GM19452 (cell line): ENCODE measurements around the gene AFAP1.
"Not testable (repeated sequence)": the region's sequence is repeated elsewhere in the genome, so short reads cannot be mapped to it uniquely, and the experiment has no call there.

Source experiments
- ATAC-seq: cut with Tn5 transposase; IDR thresholded peaks from one replicate; pipeline ENCODE4 v1.9.1; 2021; ENCODE audit not compliant: unreplicated experiment

The AFAP1 gene

GRCh38 chr4:7922466-7922865, 17.2 kb downstream of the AFAP1 start:
- no peak for ATAC-seq

- ATAC-seq = no peak
Observed at GRCh38 chr4:7918981-7919380, 20.7 kb downstream of the AFAP1 start.

- ATAC-seq = not testable (repeated sequence)
Observed at GRCh38 chr4:7918187-7918586, 21.5 kb downstream of the AFAP1 start.

GRCh38 chr4:7917669-7918068, 22.0 kb downstream of the AFAP1 start:
- no peak for ATAC-seq

GRCh38 chr4:7915875-7916242, 23.8 kb downstream of the AFAP1 start:
- no peak for ATAC-seq

- ATAC-seq = no peak
Observed at GRCh38 chr4:7912826-7913225, 26.8 kb downstream of the AFAP1 start.

- no peak for ATAC-seq
Observed at GRCh38 chr4:7910952-7911578, 28.6 kb downstream of the AFAP1 start.

- no peak for ATAC-seq
Observed at GRCh38 chr4:7910263-7910896, 29.3 kb downstream of the AFAP1 start.

- ATAC-seq = no peak
Observed at GRCh38 chr4:7909463-7910262, 30.0 kb downstream of the AFAP1 start.

- ATAC-seq = no peak
Observed at GRCh38 chr4:7908668-7909067, 31.0 kb downstream of the AFAP1 start.

GRCh38 chr4:7907142-7907541, 32.5 kb downstream of the AFAP1 start:
- no peak for ATAC-seq

- no peak for ATAC-seq
Observed at GRCh38 chr4:7906171-7906701, 33.4 kb downstream of the AFAP1 start.

GRCh38 chr4:7904952-7905915, 34.4 kb downstream of the AFAP1 start:
- ATAC-seq = no peak

GRCh38 chr4:7903791-7904516, 35.7 kb downstream of the AFAP1 start:
- ATAC-seq = no peak

GRCh38 chr4:7902826-7903225, 36.8 kb downstream of the AFAP1 start:
- no peak for ATAC-seq

- ATAC-seq = no peak
Observed at GRCh38 chr4:7902101-7902553, 37.5 kb downstream of the AFAP1 start.

GRCh38 chr4:7901311-7901885, 38.3 kb downstream of the AFAP1 start:
- ATAC-seq = no peak

- ATAC-seq = no peak
Observed at GRCh38 chr4:7900334-7900909, 39.2 kb downstream of the AFAP1 start.

GRCh38 chr4:7899184-7899869, 40.3 kb downstream of the AFAP1 start:
- ATAC-seq = no peak
